Activated CD8-positive, alpha-beta memory T cell treated with anti-CD3 and anti-CD28 coated beads for 4 hours (primary cell): Measurements from ENCODE around the gene IGF2.
"Not testable (repeated sequence)": the region's sequence is repeated elsewhere in the genome, so short reads cannot be mapped to it uniquely, and the experiment has no call there.

Experiments used
- DNase-seq, 2 donors: peaks; one replicate each; pipeline ENCODE4 v3.0.0-alpha.2; 2020; ENCODE audit warnings: low read depth in 2 of 2

IGF2 gene, protein sequence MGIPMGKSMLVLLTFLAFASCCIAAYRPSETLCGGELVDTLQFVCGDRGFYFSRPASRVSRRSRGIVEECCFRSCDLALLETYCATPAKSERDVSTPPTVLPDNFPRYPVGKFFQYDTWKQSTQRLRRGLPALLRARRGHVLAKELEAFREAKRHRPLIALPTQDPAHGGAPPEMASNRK

DNA sequence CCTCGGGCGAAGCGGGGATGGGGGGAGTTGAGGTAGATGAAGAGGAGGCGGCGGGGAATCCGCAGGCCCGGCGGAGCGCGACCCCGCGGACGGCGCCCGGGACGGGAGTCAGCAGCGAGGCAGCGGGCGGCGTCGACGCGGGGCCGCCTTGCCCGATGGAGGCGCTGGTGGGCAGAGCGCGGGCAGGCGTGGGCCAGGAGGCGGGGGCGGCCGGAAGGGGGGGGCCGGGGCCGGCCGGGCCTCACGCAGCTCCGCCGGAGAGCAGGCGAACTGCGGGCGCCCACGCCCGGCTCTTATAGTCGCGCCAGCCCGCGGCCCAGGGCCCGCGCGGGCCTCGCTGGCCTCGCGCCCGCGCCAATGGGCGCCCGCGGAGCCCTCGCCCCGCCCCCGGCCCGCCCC, at the start of gene IGF2:
Gene IGF2 (minus strand): TSS at position 267 of the 399 bp plus-strand sequence. CDS start 3,866 bp downstream, outside the sequence.
- DNase-seq: no peak

DNA sequence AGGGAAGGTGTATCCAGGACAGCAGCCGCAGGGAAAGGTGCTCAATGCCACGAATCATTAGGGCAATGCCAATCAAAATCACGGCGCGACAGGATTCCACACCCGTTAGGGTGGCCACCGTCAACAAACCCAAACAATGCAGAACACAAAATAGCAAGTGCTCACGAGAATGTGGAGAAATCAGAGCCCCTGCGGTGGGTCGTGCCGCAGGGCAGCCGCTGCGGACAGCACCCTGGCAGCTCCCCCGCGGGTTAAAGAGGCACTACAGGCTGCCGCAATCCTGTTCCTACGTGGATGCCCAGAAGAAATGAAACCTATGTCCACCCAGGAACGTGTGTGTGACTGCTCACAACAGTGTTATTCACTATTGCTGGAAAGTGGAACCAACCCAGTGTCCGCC, 49.6 kb upstream of the IGF2 start:
- no peak for DNase-seq

DNA sequence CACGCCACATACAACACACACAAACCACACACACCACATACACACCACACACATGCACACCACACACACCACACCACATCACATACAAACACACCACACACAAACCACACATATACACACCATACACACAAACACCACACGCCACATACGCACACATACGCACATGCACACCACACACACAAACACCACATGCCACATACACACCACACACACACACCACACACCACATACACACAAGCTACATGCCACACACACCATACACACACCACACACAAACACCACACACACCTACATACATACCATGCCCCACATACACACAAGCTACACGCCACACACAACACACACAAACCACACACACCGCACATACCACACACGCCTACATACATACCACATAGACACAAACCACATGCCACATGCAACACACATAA, 48.1 kb upstream of the IGF2 start:
- no peak for DNase-seq

DNA sequence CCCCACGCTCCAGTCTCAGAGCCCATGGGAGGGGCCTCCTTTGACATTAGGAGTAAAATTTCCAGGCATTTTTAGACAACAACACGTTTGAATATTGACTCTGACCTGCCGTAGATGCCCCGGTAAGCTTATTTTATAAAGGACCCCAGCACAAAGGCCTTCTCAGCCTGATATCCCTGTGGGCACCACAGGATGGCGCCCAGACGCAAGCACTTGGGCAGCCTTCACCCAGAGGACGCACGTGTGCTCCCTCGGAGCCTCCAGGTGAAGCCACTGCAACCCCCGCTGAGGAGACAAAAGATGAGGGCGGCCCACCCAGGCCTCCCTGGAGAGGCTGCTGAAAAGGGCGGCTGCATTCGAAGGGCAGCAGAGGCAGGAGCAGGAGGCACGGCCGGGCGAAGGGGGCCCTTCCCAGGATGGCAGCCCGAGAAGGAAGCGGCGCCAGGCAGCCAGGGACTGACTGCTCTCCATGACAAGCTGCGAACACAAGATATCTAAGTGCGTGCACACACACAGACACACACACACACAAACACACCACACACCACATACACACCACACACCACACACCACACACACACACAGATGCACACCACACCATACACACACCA, 47.6 kb upstream of the IGF2 start:
- peak in 1 of 2 donors; percentile 14 for DNase-seq

DNA sequence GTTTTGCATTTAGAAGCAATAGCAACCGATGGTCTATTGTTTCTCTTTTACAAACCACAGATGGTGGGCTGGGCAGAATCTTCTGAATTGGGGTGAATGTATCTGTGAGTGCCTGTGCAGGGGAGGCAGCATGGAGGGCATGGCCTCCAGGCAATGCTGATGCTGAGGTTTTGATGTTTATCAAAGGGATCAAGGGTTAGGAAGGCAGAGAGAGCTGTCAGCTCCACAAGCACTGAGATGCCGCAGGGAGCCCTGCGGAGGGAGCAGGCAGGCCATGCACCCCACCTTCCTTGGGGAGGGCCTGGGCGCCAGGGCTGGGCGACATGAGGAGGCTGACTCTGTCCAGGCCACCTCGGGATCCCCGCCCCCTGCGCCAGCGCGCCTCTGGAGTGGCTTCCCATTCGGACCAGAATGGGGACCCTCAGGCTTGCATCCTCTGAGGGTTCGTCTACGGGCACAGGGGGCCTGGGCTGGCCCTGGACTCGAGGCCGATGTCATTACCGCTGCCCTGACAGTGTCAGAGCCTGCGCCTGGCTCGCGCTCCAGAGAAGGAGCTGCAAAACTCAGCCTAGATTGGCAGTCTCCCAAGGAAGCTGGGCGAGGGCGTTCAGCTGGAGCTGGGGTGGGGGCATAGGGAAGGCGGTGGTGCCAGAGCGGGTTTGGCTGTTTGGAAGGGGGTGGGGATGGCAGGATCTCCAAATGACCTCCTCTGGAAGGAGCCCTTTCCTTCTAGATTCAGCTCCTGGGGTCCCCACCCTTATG, 46.3 kb upstream of the IGF2 start:
- no peak for DNase-seq

DNA sequence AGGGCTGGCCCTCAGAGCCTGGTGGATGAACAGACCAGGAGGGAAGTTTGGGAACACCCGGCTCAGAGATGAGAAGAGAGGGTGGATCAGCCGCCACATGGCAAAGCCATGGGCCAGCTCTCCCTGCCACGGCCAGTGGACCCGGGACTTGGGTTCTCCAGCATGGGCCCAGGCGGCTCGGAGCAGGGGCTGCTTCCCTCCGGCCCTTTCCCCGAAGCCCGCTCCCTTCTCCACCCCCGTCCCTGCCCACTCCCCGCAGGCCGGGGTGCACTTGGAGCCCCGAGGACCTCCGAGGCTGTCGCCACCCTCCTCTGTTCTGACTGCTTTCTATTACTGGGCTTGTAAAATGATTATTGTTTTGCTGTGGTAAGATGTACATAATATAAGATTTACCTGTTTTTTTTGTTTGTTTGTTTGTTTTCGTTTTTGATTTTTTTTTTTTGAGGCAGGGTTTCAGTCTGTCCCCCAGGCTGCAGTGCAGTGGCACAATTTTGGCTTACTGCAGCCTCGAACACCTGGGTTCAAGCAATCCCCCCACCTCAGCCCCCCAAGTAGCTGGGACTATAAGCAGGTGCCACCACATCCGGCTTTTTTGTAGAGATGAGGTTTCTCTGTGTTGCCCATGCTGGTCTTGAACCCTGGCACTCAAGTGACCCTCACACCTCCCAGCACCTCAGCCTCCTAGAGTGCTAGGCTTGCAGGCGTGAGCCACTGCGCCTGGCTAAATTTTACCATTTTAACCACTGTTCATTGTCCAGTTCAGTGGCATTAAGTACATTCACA, 43.7 kb upstream of the IGF2 start:
- DNase-seq: no peak

DNA sequence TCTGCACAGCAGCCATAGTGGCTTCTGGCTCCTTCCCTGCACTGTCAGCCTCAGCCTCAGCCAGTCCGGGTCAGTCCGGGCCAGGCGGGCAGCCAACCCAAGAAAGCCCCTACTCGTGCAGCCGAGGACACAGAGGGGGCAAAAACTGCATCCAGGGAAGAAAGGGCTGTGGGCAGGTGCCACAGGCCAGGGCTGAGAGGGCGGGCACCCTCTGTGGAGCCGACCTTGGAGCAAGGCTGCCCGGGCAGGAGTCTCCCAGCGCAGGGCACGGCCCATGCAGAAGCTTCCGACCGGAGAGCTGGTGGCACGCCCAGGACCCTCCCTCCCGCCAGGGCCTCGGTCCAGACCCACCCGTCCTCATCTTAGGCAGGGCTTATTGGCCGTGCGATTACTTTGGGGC, 42.9 kb upstream of the IGF2 start:
- no peak for DNase-seq

DNA sequence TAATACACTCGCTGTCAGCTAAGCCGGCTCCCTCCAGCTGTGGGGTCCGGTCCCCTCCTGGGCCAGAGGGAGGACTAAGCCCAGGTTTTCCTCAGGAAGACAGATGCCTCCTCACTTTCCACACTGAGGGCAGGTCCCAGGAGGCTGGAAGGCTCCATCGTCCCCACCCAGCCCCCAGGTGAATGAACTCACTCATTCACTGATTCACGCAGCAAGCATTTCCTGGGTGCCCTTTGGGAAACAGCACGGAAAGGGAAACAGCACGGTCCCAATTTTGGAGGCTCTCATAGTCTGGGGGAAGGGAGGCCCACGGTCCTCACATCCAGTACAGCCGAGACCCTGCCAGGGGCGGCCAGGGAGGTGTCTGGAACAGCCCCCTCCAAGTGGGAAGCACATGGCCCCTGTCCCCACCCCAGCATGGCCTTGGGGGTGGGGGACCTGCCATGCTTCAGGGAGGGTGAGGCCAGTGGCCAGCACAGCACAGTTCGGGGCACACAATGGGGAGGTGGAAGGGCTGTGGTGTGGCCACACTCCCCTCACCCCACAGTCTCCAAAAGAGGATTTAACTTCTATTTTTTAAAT, 41.7 kb upstream of the IGF2 start:
- DNase-seq: no peak

DNA sequence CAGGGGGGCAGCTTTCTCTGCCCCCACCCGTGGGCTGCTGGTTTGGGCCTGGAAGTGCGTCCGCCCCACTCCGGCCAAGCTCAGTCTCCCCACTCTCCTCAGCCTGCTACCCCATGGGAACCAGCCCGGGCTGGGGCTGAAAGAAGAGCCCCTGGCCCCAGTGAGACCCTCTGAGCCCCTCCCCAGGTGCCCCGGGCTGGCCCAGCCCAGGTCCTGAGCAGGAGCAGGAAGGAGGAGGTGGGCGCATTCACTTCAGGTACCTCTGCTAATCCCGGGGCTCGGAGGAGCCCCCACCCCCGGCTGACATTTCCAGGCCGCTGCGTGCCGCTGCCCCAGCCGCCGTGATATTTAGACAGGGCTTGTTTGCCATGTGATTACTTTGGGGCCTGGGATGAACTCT, 41.2 kb upstream of the IGF2 start:
- DNase-seq: no peak

DNA sequence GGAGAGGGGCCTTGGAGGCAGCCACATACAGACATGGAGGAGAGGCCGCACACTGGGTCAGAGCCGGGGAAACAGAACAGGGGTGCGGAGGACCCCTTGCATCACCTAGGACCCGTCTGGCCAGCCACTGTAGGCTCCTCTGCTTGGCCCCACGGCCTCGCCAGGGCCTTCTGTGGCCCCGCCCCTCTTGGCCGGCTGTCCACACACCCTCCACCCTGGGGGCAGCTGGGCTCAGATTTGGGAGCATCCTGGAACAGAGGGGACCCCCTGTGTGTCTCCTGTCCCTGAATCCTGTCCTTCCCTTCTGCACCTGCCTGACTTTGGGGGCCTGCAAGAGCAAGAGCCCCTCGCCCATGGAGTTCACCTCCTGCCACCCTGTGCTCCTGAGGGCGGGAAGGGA, 40.3 kb upstream of the IGF2 start:
- no peak for DNase-seq

DNA sequence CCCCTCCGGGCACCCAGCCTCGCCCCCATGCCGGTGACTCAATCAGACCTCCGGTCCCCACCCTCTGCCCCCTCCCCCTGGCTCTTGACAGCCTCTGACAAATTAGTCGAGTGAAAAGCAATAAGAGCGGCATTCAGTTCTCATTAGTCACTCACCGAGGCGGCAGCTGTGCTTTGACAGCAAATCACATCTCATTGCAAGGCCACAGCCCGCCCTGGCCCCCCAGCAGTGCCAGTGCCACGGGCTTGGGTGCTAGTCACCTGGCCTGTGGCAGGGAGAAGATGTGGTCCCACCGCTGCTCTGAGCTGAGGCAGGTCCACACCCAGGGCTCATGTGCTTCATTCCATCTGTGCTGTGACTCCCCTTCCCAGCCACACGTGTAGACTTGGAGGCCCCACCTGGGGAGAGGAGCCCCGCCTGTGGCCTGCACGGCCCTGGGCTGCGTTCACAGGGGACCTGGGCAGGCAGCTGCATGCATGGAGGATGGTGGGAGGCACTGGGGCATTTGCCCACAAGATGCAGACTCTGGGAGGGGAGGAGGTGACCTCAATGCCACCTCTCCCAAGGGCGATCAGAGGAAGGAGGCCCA, 39.8 kb upstream of the IGF2 start:
- no peak for DNase-seq

DNA sequence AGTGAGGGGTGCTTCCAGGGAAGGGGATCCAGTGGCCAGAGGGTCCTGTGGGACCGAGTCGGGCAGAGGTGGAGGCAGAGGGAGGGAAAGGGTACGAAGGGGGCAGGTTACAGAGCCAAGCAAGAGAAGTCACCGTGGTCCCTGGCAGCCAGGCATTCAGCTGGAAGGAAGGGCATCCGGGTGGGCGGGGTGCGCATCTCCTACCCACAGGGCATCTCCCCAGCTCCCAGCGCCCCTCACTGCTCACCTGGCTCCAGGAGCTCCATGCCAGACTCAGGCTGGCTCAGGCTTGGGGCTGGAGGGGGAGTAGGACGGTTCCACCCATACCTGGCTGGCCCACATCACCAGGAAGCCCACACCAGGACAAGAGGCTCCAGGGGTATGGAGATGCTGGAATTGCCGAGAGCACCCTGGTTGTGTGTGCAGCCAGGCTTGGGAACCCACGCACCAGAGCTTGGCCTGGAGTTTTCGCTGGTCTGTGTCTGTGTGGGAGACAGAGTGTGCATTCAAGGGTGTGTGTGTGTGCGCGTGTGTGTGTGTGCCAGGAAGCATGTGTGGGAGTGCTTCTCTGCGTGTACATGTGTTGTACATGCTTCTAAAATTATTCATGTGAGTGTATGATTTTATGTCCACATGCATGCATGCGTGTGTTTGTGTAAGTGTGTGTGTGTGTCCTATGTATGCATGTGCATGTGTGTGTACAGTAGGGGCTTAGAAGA, 39.0 kb upstream of the IGF2 start:
- DNase-seq: not testable (repeated sequence)

DNA sequence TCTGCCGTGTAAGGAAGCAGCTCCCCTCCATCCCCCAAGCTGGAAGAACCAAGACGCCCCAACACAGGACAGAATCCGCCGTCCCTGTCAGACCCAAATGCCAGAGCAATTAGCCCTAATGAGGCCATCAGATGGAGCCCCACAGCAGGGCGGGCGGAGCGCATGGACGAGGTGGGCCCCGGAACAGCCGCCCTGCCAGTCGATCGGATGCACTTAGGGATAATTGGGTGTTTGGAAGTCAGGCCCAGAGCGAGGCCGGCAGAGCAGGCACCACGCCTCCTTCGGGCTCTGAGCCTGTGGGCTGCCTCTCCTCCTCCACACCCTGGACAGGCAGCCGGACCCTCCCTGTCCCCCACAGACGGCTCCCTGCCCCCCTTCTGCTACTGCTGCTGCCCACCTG, 37.9 kb upstream of the IGF2 start:
- DNase-seq: no peak

DNA sequence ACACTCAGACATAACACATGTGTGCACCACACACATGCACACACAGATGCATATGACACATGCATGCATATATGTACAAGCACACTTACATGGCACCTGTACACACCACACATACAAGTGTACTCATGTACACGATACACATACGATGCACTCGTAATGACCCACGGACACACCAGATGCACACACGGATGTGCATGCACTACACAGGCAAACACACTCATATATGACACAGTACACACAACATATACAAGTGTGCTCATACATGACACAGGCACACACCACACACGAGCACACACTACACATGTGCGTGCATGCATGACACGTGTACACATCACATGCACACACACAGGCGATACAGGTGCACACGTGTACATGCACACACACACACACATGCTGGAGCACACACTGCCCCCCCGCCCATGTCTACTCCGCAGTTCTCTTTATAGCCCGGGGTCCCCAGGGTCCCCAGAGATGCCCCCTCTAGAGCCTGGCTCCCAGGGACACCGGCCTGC, 37.3 kb upstream of the IGF2 start:
- no peak for DNase-seq

DNA sequence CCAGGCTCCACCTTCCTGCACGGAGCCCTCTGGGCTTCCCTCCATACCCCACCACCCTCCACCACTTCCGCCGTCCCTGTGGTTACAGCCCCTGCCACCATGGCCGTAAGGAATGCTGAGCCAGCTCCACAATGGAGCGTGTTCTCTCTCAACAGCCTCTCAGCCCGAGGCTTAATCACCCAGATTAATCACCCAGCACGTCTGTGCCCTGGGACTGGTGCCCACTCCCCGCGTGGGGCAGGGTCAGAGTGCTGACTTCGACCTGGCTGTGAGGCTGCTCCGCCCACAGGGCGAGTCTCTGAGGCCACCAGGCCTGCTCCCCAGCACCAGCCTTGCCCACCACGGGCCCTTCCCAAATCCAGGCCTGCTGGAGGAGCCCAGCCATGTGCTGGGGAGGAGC, 36.5 kb upstream of the IGF2 start:
- DNase-seq: no peak

DNA sequence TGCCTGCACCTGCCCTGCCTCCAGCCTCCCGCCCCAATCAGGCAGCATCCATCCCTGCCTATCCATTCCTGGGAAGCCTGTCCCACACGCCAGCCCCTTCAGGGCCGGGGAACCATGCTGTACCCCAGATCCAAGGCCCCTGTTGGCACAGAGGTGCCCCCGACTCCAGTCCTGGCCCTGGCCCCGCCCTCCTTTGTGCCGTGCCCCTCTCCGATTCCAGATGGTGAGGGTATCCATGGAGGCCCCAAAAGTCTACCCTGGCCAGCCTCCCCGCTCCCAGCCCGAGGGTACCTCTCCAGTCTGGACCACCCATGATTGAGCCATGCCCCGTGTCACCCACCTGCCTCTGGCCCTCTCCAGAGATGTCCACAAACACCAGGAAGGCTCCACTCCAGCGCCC, 35.2 kb upstream of the IGF2 start:
- DNase-seq: no peak

DNA sequence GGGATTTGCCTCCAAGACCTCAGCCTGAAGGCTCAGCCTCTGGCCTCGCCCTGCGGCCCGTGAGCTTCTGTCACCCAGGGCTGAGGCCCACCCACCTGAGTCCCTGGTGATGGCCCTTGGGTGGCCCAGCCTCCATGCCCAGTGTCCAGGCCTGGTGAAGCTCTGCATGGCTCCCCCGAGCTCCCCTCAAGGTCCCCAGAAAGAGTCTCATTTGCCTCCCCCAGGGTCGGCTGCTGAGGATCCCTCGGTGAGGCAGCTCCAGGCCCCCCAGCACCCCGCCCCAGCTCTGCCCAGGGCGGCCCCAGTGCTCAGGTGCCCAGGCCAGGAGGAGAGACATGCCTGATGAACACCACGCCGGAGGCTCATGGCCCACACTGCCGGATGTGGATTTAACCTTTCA, 34.6 kb upstream of the IGF2 start:
- no peak for DNase-seq

DNA sequence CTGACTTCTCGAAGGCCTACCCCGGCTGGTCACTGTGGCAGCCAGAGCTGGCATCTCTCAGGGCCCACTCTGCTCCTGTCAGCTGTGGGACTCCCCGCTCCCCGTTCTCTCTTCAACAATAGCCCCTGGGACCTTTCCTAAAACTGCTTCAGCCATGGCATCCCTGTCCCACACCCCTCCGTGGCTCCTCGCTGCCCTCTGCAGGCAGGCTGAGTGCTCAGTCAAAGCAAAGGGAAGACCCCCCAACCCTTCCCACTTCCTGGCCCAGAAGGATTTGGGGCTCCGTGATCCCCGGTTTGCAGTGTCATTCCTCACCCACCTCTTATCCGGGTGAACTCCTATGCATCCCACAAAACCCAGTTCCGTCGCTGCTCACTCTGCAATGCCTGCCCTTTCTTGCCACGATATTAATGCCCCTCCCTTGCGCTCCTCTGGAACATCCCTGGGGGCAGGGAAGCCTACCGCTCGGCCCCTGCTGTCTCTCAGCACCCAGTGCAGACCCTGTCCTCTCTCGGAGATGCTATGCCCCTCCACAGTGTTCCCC, 34.0 kb upstream of the IGF2 start:
- DNase-seq: no peak

DNA sequence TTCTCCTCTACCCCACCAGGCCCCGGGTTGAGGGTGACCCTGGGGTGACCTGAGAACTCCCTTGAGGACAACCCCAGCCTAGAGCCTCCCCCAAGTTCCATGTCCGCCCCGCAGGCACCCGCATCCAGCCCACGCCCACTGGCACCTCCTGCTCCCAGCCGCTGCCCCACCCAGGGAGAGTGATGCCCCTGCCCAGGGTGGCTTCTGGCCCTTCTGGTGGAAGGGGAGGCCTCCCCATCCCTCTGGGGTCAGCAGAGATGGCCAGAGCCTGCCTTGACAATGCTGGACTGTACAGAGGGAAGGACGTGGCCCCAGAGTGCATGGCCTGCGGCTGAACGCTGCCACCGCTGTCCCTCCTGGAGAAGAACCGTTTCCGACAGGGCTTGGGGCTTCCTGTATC, 33.5 kb upstream of the IGF2 start:
- DNase-seq: no peak

DNA sequence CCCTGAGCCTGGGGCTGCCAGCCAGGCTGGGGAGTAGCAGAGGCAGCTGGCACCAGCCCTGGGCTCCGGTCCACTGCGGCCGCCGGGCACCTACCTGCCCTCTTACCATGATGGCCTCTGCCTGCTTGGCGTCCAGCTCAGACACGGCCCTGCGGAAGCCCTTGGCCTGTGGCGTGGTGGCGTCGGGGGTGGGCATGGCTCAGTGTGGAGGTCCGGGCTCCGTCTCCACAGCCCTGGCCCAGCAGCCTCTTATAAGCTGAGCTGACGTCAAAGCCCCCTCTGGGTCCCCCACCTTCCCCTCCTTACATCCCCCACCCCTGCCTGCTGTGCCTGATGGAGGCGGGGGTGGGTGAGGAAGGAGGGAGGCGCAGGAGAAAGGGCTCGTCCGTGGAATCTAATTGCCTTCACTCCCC, 32.4 kb upstream of the IGF2 start, which contains the start of gene TH:
Gene TH (minus strand): TSS at position 225 of the 413 bp plus-strand sequence. CDS start 29 bp downstream, at position 196.
- no peak for DNase-seq
